Measurements from ENCODE around the gene PCDHA11. TPM values are rescaled to one million over a fixed set of nuclear protein-coding genes. Genes with fewer than 3 reads are reported as not detected.
"Not testable (repeated sequence)": the region's sequence is repeated elsewhere in the genome, so short reads cannot be mapped to it uniquely, and the experiment has no call there.

The PCDHA11 gene, protein sequence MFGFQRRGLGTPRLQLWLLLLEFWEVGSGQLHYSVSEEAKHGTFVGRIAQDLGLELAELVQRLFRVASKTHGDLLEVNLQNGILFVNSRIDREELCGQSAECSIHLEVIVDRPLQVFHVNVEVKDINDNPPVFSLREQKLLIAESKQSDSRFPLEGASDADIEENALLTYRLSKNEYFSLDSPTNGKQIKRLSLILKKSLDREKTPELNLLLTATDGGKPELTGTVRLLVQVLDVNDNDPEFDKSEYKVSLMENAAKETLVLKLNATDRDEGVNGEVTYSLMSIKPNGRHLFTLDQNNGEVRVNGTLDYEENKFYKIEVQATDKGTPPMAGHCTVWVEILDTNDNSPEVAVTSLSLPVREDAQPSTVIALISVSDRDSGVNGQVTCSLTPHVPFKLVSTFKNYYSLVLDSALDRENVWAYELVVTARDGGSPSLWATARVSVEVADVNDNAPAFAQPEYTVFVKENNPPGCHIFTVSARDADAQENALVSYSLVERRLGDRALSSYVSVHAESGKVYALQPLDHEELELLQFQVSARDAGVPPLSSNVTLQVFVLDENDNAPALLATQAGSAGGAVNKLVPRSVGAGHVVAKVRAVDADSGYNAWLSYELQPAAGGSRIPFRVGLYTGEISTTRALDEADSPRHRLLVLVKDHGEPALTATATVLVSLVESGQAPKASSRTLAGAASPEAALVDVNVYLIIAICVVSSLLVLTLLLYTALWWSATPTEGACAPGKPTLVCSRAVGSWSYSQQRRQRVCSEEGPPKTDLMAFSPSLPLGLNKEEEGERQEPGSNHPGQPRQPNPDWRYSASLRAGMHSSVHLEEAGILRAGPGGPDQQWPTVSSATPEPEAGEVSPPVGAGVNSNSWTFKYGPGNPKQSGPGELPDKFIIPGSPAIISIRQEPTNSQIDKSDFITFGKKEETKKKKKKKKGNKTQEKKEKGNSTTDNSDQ
- total RNA-seq, result under 0.01 TPM

DNA sequence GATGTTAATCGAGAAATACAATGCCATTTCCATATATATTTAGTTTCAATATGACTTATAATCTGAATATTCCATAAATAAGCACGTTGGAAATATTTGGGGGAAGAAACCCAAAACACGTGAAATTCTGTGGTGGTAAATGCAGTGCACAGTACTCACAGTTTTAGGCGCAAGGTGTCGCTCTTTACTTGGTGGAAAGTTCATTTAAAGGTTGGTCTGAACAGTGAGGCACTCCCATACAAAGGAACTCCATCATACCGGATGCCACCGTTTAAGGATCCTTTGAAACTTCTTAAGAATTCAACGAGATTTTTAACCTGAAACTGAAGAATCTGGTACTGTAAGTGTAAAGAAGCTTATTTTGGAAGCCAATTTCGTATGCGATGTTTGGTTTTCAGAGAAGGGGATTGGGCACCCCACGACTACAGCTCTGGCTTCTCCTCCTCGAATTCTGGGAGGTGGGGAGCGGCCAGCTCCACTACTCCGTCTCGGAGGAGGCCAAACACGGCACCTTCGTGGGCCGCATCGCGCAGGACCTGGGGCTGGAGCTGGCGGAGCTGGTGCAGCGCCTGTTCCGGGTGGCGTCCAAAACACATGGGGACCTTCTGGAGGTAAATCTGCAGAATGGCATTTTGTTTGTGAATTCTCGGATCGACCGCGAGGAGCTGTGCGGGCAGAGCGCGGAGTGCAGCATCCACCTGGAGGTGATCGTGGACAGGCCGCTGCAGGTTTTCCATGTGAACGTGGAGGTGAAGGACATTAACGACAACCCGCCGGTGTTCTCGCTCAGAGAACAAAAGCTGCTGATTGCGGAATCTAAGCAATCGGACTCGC lies at the start of gene PCDHA11:
PCDHA11 (plus strand) TSS at position 237 of the 834 bp plus-strand sequence; CDS start at position 384, 147 bp downstream.
- H3K36me3 ChIP-seq (ENCODE audit: control insufficient read depth in 3 of 3, insufficient read depth in 3 of 3, low read length in 3 of 3), result no peaks in the 10 kb centered on the region
- peaks cover 3 to 11% (median 3%) of the 10 kb centered on the region in 3 donors for H3K9me3 ChIP-seq (ENCODE audit: control insufficient read depth in 3 of 3, low read length in 3 of 3)
- no peak within 1 kb of the TSS for H3K27ac ChIP-seq (ENCODE audit: low read depth, low read length)
- no peak within 1 kb of the TSS for H3K9ac ChIP-seq (ENCODE audit: low read depth in 1 of 3, low read length in 3 of 3)
- H3K4me1 ChIP-seq (ENCODE audit: control insufficient read depth in 3 of 3, insufficient read depth in 3 of 3, low read length in 3 of 3), result no peaks in the 10 kb centered on the region
- H3K27me3 ChIP-seq (ENCODE audit: control insufficient read depth in 3 of 3, insufficient read depth in 3 of 3, low read length in 3 of 3), result peaks cover 0 to 4% (median 0%) of the 10 kb centered on the region in 3 donors
- H3K4me3 ChIP-seq (ENCODE audit: low read length in 3 of 3), result no peak within 1 kb of the TSS

DNA sequence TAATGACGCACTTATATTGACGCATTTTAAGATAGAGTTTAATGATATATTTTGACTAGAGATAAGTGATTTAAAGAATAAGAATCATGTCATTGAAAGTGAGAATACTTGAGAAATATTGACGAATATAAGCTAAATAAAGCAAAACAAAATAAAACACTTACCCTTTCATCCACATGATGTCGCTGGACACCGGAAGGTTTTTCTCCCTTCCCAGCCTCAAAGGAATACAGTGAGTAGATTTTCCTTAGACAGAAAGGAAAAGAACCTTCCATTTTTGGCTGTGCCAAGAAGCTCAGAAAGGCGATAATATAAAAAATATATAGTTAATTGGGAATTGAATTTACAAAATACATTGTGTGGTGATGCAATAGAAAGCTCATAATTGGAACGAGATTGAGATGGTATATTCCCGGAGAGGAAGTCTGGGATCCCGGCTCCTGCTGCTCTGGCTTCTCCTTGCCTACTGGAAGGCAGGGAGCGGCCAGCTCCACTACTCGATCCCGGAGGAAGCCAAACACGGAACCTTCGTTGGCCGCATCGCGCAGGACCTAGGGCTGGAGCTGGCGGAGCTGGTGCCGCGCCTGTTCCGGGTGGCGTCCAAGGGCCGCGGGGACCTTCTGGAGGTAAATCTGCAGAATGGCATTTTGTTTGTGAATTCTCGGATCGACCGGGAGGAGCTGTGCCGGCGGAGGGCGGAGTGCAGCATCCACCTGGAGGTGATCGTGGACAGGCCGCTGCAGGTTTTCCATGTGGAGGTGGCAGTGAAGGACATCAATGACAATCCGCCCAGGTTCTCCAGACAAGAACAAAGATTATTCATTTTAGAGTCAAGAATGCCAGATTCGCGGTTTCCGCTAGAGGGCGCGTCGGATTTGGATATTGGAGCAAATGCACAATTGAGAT lies 47.1 kb upstream of the PCDHA11 start, which contains the start of gene PCDHA5:
PCDHA5 (plus strand) TSS at position 239 of the 906 bp plus-strand sequence.
- peak within 1 kb of the TSS in 1 of 3 donors; percentile 7 for H3K4me3 ChIP-seq (ENCODE audit: low read length in 3 of 3)
- H3K9me3 ChIP-seq (ENCODE audit: control insufficient read depth in 3 of 3, low read length in 3 of 3), result peaks cover 0 to 8% (median 0%) of the 10 kb centered on the region in 3 donors
- H3K36me3 ChIP-seq (ENCODE audit: control insufficient read depth in 3 of 3, insufficient read depth in 3 of 3, low read length in 3 of 3), result no peaks in the 10 kb centered on the region
- no peak within 1 kb of the TSS for H3K9ac ChIP-seq (ENCODE audit: low read depth in 1 of 3, low read length in 3 of 3)
- H3K27me3 ChIP-seq (ENCODE audit: control insufficient read depth in 3 of 3, insufficient read depth in 3 of 3, low read length in 3 of 3), result peaks cover 0 to 10% (median 0%) of the 10 kb centered on the region in 3 donors
- H3K4me1 ChIP-seq (ENCODE audit: control insufficient read depth in 3 of 3, insufficient read depth in 3 of 3, low read length in 3 of 3), result no peaks in the 10 kb centered on the region
- no peak within 1 kb of the TSS for H3K27ac ChIP-seq (ENCODE audit: low read depth, low read length)

DNA sequence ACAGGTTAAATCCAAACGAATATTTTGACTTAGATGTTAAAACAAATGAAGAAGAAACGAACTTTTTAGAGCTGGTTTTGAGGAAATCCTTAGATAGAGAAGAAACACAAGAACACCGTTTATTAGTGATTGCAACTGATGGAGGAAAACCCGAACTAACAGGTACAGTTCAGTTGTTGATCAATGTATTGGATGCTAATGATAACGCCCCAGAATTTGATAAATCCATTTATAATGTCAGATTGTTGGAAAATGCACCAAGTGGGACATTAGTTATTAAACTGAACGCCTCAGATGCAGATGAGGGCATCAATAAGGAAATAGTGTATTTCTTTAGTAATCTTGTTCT lies 46.5 kb upstream of the PCDHA11 start:
- Histone ChIP-seq H3K36me3 (ENCODE audit: control insufficient read depth in 3 of 3, insufficient read depth in 3 of 3, low read length in 3 of 3) (no peaks in the 10 kb centered on the region), H3K9me3 (ENCODE audit: control insufficient read depth in 3 of 3, low read length in 3 of 3) (peaks cover 0 to 8% (median 0%) of the 10 kb centered on the region in 3 donors), H3K4me3 (ENCODE audit: low read length in 3 of 3) (peak overlapping the region in 1 of 3 donors; percentile 7), H3K4me1 (ENCODE audit: control insufficient read depth in 3 of 3, insufficient read depth in 3 of 3, low read length in 3 of 3) (no peaks in the 10 kb centered on the region), H3K27ac (ENCODE audit: low read depth, low read length) (no peak overlapping the region), H3K9ac (ENCODE audit: low read depth in 1 of 3, low read length in 3 of 3) (no peak overlapping the region), H3K27me3 (ENCODE audit: control insufficient read depth in 3 of 3, insufficient read depth in 3 of 3, low read length in 3 of 3) (peaks cover 0 to 10% (median 0%) of the 10 kb centered on the region in 3 donors)

DNA sequence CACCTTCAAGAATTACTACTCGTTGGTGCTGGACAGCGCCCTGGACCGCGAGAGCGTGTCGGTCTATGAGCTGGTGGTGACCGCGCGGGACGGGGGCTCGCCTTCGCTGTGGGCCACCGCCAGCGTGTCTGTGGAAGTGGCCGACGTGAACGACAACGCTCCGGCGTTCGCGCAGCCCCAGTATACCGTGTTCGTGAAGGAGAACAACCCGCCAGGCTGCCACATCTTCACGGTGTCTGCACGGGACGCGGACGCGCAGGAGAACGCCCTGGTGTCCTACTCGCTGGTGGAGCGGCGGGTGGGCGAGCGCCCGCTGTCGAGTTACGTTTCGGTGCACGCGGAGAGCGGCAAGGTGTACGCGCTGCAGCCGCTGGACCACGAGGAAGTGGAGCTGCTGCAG lies 45.8 kb upstream of the PCDHA11 start:
- H3K4me3 ChIP-seq (ENCODE audit: low read length in 3 of 3); H3K36me3 ChIP-seq (ENCODE audit: control insufficient read depth in 3 of 3, insufficient read depth in 3 of 3, low read length in 3 of 3); H3K4me1 ChIP-seq (ENCODE audit: control insufficient read depth in 3 of 3, insufficient read depth in 3 of 3, low read length in 3 of 3); H3K27ac ChIP-seq (ENCODE audit: low read depth, low read length); H3K9ac ChIP-seq (ENCODE audit: low read depth in 1 of 3, low read length in 3 of 3): not testable (repeated sequence)
- peaks cover 0 to 11% (median 0%) of the 10 kb centered on the region in 3 donors for H3K27me3 ChIP-seq (ENCODE audit: control insufficient read depth in 3 of 3, insufficient read depth in 3 of 3, low read length in 3 of 3)
- peaks cover 0 to 11% (median 0%) of the 10 kb centered on the region in 3 donors for H3K9me3 ChIP-seq (ENCODE audit: control insufficient read depth in 3 of 3, low read length in 3 of 3)

DNA sequence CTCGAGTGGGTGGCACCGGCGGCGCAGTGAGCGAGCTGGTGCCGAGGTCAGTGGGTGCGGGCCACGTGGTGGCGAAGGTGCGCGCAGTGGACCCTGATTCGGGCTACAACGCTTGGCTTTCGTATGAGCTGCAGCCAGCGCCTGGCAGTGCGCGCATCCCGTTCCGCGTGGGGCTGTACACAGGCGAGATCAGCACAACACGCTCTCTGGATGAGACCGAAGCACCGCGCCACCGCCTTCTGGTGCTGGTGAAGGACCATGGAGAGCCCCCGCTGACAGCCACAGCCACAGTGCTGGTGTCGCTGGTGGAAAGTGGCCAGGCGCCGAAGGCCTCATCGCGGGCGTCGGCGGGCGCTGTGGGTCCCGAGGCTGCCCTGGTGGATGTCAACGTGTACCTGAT lies 45.3 kb upstream of the PCDHA11 start:
- Histone ChIP-seq H3K27me3 (ENCODE audit: control insufficient read depth in 3 of 3, insufficient read depth in 3 of 3, low read length in 3 of 3) (peaks cover 0 to 16% (median 0%) of the 10 kb centered on the region in 3 donors), H3K9me3 (ENCODE audit: control insufficient read depth in 3 of 3, low read length in 3 of 3) (peaks cover 0 to 12% (median 0%) of the 10 kb centered on the region in 3 donors), H3K27ac (ENCODE audit: low read depth, low read length) (no peak overlapping the region), H3K4me3 (ENCODE audit: low read length in 3 of 3) (no peak overlapping the region), H3K9ac (ENCODE audit: low read depth in 1 of 3, low read length in 3 of 3) (no peak overlapping the region), H3K4me1 (ENCODE audit: control insufficient read depth in 3 of 3, insufficient read depth in 3 of 3, low read length in 3 of 3) (no peaks in the 10 kb centered on the region), H3K36me3 (ENCODE audit: control insufficient read depth in 3 of 3, insufficient read depth in 3 of 3, low read length in 3 of 3) (no peaks in the 10 kb centered on the region)

DNA sequence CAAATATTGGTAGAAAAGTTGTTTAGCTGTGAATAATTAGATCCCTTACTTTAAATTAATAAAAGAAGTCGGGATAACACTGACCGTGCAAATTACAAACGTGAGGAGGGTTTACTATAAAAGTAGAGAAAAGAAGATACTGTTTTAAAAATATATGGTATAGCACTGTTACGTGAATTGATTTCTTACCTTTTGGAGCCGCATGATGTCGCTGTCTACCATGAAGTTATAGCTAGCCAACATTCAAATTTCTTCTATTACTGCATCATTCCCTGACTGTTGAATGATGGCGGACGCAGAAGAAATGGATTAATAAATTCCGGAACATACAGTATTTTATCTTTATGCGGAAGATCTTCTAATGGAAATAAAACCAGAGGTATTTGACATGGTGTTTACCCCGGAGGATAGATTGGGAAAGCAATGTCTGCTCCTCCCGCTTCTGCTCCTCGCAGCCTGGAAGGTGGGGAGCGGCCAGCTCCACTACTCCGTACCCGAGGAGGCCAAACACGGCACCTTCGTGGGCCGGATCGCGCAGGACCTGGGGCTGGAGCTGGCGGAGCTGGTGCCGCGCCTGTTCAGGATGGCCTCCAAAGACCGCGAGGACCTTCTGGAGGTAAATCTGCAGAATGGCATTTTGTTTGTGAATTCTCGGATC lies 40.9 kb upstream of the PCDHA11 start, which contains the start of gene PCDHA6:
PCDHA6 (plus strand) TSS at position 257 of the 658 bp plus-strand sequence; CDS start at position 389, 132 bp downstream.
- H3K9me3 ChIP-seq (ENCODE audit: control insufficient read depth in 3 of 3, low read length in 3 of 3), result peaks cover 0 to 13% (median 2%) of the 10 kb centered on the region in 3 donors
- no peak within 1 kb of the TSS for H3K9ac ChIP-seq (ENCODE audit: low read depth in 1 of 3, low read length in 3 of 3)
- H3K36me3 ChIP-seq (ENCODE audit: control insufficient read depth in 3 of 3, insufficient read depth in 3 of 3, low read length in 3 of 3), result no peaks in the 10 kb centered on the region
- H3K27ac ChIP-seq (ENCODE audit: low read depth, low read length), result no peak within 1 kb of the TSS
- no peak within 1 kb of the TSS for H3K4me3 ChIP-seq (ENCODE audit: low read length in 3 of 3)
- H3K4me1 ChIP-seq (ENCODE audit: control insufficient read depth in 3 of 3, insufficient read depth in 3 of 3, low read length in 3 of 3), result no peaks in the 10 kb centered on the region
- H3K27me3 ChIP-seq (ENCODE audit: control insufficient read depth in 3 of 3, insufficient read depth in 3 of 3, low read length in 3 of 3), result peaks cover 0 to 21% (median 0%) of the 10 kb centered on the region in 3 donors

DNA sequence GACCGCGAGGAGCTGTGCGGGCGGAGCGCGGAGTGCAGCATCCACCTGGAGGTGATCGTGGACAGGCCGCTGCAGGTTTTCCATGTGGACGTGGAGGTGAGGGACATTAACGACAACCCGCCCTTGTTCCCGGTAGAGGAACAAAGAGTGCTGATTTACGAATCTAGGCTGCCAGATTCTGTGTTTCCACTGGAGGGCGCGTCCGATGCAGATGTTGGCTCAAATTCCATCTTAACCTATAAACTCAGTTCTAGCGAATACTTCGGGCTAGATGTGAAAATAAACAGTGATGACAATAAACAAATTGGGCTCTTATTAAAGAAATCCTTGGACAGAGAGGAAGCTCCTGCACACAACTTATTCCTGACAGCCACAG lies 40.4 kb upstream of the PCDHA11 start:
- Histone ChIP-seq H3K27ac (ENCODE audit: low read depth, low read length) (no peak overlapping the region), H3K36me3 (ENCODE audit: control insufficient read depth in 3 of 3, insufficient read depth in 3 of 3, low read length in 3 of 3) (no peaks in the 10 kb centered on the region), H3K4me3 (ENCODE audit: low read length in 3 of 3) (no peak overlapping the region), H3K9me3 (ENCODE audit: control insufficient read depth in 3 of 3, low read length in 3 of 3) (peaks cover 0 to 13% (median 2%) of the 10 kb centered on the region in 3 donors), H3K9ac (ENCODE audit: low read depth in 1 of 3, low read length in 3 of 3) (no peak overlapping the region), H3K27me3 (ENCODE audit: control insufficient read depth in 3 of 3, insufficient read depth in 3 of 3, low read length in 3 of 3) (peaks cover 0 to 19% (median 0%) of the 10 kb centered on the region in 3 donors), H3K4me1 (ENCODE audit: control insufficient read depth in 3 of 3, insufficient read depth in 3 of 3, low read length in 3 of 3) (no peaks in the 10 kb centered on the region)

Measured in skeletal muscle tissue (tissue), 4 donors.